Sigmoid colon (tissue), 4 donors: ENCODE data around the gene OR2H1.

Source experiments
- CTCF ChIP-seq, 4 experiments: fragments of 450-650 bp in 3 of 4; fragments of 200-600 bp in 1 of 4; IDR thresholded peaks; one replicate each; pipeline ENCODE4 v1.5.1; 2016 to 2019; ENCODE audit warnings: antibody characterized with exemption in 4 of 4, mild to moderate bottlenecking in 3 of 4, moderate library complexity in 2 of 4
- EP300 ChIP-seq, 4 donors: sonication (generic); formaldehyde crosslinking; IDR thresholded peaks; one replicate each; pipeline ENCODE4 v1.6.1; 2017; ENCODE audit warnings: antibody characterized with exemption in 4 of 4
- POLR2A ChIP-seq, 2 donors: fragments of 450-650 bp; IDR thresholded peaks; one replicate each; pipeline ENCODE4 v1.6.1; 2016; ENCODE audit warnings: antibody characterized with exemption in 2 of 2, mild to moderate bottlenecking in 2 of 2, moderate library complexity in 2 of 2

- TF ChIP-seq CTCF (IDR thresholded peaks at IDR 0.05) (no peak), EP300 (IDR thresholded peaks at IDR 0.05) (no peak), POLR2A (IDR thresholded peaks at IDR 0.05) (no peak)
Observed at GRCh38 chr6:29502597-29502996, 45.6 kb downstream of the OR2H1 start.
